Neuronal stem cell (in vitro differentiated cells): Measurements from ENCODE around the gene DPPA2. TPM values are rescaled to one million over a fixed set of nuclear protein-coding genes. Genes with fewer than 3 reads are reported as not detected.

Experiments
- DNase-seq: peaks from one replicate; pipeline ENCODE4 v3.0.0-alpha.2; 2013; ENCODE audit warnings: low spot score
- H2AFZ ChIP-seq: one replicate; pipeline ENCODE4 v1.6.1; 2013; ENCODE audit warnings: mild to moderate bottlenecking, low read length, inconsistent platforms
- H2AK5ac ChIP-seq: 2 replicates; pipeline ENCODE4 v1.6.1; 2013; ENCODE audit warnings: low read depth, mild to moderate bottlenecking, inconsistent platforms, low read length, moderate library complexity, mixed read lengths
- H2BK120ac ChIP-seq: 2 replicates; pipeline ENCODE4 v1.6.1; 2013; ENCODE audit warnings: low read depth, mild to moderate bottlenecking, inconsistent platforms, low read length, moderate library complexity, mixed read lengths
- H2BK12ac ChIP-seq: one replicate; pipeline ENCODE4 v1.6.1; 2013; ENCODE audit warnings: low read length, inconsistent platforms
- H2BK15ac ChIP-seq: 2 replicates; pipeline ENCODE4 v1.6.1; 2013; ENCODE audit warnings: mild to moderate bottlenecking, low read length, inconsistent platforms, mixed read lengths
- H2BK5ac ChIP-seq: one replicate; pipeline ENCODE4 v1.6.1; 2013; ENCODE audit warnings: inconsistent platforms, mild to moderate bottlenecking, low read length, moderate library complexity
- H3K14ac ChIP-seq: one replicate; pipeline ENCODE4 v1.6.1; 2013; ENCODE audit warnings: low read length, inconsistent platforms
- H3K18ac ChIP-seq: 2 replicates; pipeline ENCODE4 v1.6.1; 2013; ENCODE audit warnings: low read length, inconsistent platforms
- H3K23ac ChIP-seq: 2 replicates; pipeline ENCODE4 v1.6.1; 2013; ENCODE audit warnings: low read depth, mild to moderate bottlenecking, mixed read lengths, low read length, inconsistent platforms; ENCODE audit not compliant: poor library complexity
- H3K27ac ChIP-seq: replicated peaks from 3 replicates; pipeline ENCODE4 v1.5.1; 2013; ENCODE audit warnings: low read length, inconsistent platforms
- H3K27me3 ChIP-seq, 3 experiments: 2 replicates each; pipeline ENCODE4 v1.6.1; 2013; ENCODE audit warnings: low read length in 3 of 3, mild to moderate bottlenecking in 2 of 3, inconsistent platforms in 1 of 3, low read depth in 1 of 3, mixed read lengths in 1 of 3, moderate library complexity in 1 of 3; ENCODE audit not compliant: control insufficient read depth in 3 of 3, insufficient read depth in 3 of 3
- H3K36me3 ChIP-seq, 2 donors: replicated peaks in 1 of 2; 2 replicates each; pipeline ENCODE4 v1.6.1; 2013; ENCODE audit warnings: low read length in 2 of 2; ENCODE audit not compliant: control insufficient read depth in 2 of 2, insufficient read depth in 2 of 2
- H3K4ac ChIP-seq: 2 replicates; pipeline ENCODE4 v1.6.1; 2013; ENCODE audit warnings: inconsistent platforms, mild to moderate bottlenecking, low read length, moderate library complexity
- H3K4me1 ChIP-seq, 2 donors: 1 replicate in 1 of 2; 2 replicates in 1 of 2; pipeline ENCODE4 v1.6.1; 2013; ENCODE audit warnings: low read length in 2 of 2, low read depth in 1 of 2; ENCODE audit not compliant: control insufficient read depth in 2 of 2, insufficient read depth in 1 of 2
- H3K4me2 ChIP-seq: one replicate; pipeline ENCODE4 v1.6.1; 2013; ENCODE audit warnings: mild to moderate bottlenecking, low read length, inconsistent platforms; ENCODE audit not compliant: insufficient read depth, poor library complexity, severe bottlenecking
- H3K4me3 ChIP-seq, 2 donors: 2 replicates each; pipeline ENCODE4 v1.5.1; 2013; ENCODE audit warnings: low read length in 2 of 2, mild to moderate bottlenecking in 2 of 2, inconsistent platforms in 1 of 2, moderate library complexity in 1 of 2
- H3K79me1 ChIP-seq: one replicate; pipeline ENCODE4 v1.6.1; 2013; ENCODE audit warnings: low read depth, mild to moderate bottlenecking, inconsistent platforms, low read length, moderate library complexity
- H3K9ac ChIP-seq: one replicate; pipeline ENCODE4 v1.6.1; 2013; ENCODE audit warnings: mild to moderate bottlenecking, low read depth, low read length, inconsistent platforms; ENCODE audit not compliant: poor library complexity
- H3K9me3 ChIP-seq, 2 donors: replicated peaks in 1 of 2; 2 replicates each; pipeline versions ENCODE3 to v1.6.1; 2013; ENCODE audit warnings: low read length in 2 of 2, mild to moderate bottlenecking in 2 of 2, inconsistent platforms in 1 of 2, low read depth in 1 of 2, mixed read lengths in 1 of 2, moderate library complexity in 1 of 2; ENCODE audit not compliant: control insufficient read depth in 2 of 2, insufficient read depth in 1 of 2
- H4K8ac ChIP-seq: one replicate; pipeline ENCODE4 v1.6.1; 2013; ENCODE audit warnings: low read depth, mild to moderate bottlenecking, inconsistent platforms, low read length, moderate library complexity
- H4K91ac ChIP-seq: one replicate; pipeline ENCODE4 v1.6.1; 2013; ENCODE audit warnings: low read length, low read depth, mild to moderate bottlenecking, inconsistent platforms; ENCODE audit not compliant: poor library complexity
- WGBS, 2 donors: extraction: QIAGEN DNeasy Blood & Tissue Kit; methylation state at CpG; one replicate each; pipeline ENCODE4 v1.1.7; 2013; ENCODE audit warnings: missing lambda C conversion rate in 2 of 2, mixed read lengths in 1 of 2; ENCODE audit not compliant: insufficient read length in 2 of 2, insufficient replicate concordance in 1 of 2; ENCODE audit errors: extremely low coverage in 2 of 2; 5-methylcytosine and 5-hydroxymethylcytosine counted together
- polyA plus RNA-seq, 2 experiments: library from polyadenylated mRNA; stranded (reverse); fragments of 200-250 nt; gene quantifications; one replicate each; pipeline ENCODE4 v1.2.3, GENCODE V29; 2013

Gene DPPA2
- 2.6 TPM for polyA plus RNA-seq (2013, experiment 1 of 2)
- 2.6 TPM for polyA plus RNA-seq (2013, experiment 2 of 2)

- no peak within 1 kb of the TSS for H3K4ac ChIP-seq
- no peak within 1 kb of the TSS for H3K14ac ChIP-seq
- no peak within 1 kb of the TSS for H4K91ac ChIP-seq
- no peak within 1 kb of the TSS for H2BK12ac ChIP-seq
- no peak within 1 kb of the TSS for H3K27ac ChIP-seq
- no peaks in the 10 kb centered on the region for H3K27me3 ChIP-seq
- H3K4me3 ChIP-seq: no peak within 1 kb of the TSS
- no peak within 1 kb of the TSS for H3K4me2 ChIP-seq
- WGBS, 2 donors: no CpG with 5 or more reads among the region's 21 CpGs
- H3K23ac ChIP-seq: no peak within 1 kb of the TSS
- no peak within 1 kb of the TSS for H4K8ac ChIP-seq
- H3K9me3 ChIP-seq: no peaks in the 10 kb centered on the region
- H2AFZ ChIP-seq: no peak within 1 kb of the TSS
- H2AK5ac ChIP-seq: no peak within 1 kb of the TSS
- no peak within 1 kb of the TSS for H2BK5ac ChIP-seq
- no peak within 1 kb of the TSS for H2BK15ac ChIP-seq
- H2BK120ac ChIP-seq: no peak within 1 kb of the TSS
- no peak within 1 kb of the TSS for H3K9ac ChIP-seq
- no peaks in the 10 kb centered on the region for H3K79me1 ChIP-seq
- H3K36me3 ChIP-seq: no peaks in the 10 kb centered on the region
- DNase-seq: no peak
- no peak within 1 kb of the TSS for H3K18ac ChIP-seq
- peaks cover 0 to 3% of the 10 kb centered on the region in 2 donors for H3K4me1 ChIP-seq
These were observed at the start of gene DPPA2 for GRCh38 chr3:109316162-109316730. Gene DPPA2 (minus strand): TSS chr3:109316517. CDS start chr3:109314542, 1,975 bp downstream.

- no CpG with 5 or more reads among the region's 6 CpGs for WGBS, 2 donors
- no peak overlapping the region for H4K91ac ChIP-seq
- no peaks in the 10 kb centered on the region for H3K36me3 ChIP-seq
- no peaks in the 10 kb centered on the region for H3K4me1 ChIP-seq
- no peak overlapping the region for H3K4me2 ChIP-seq
- no peak overlapping the region for H2BK12ac ChIP-seq
- H3K14ac ChIP-seq: no peak overlapping the region
- no peak overlapping the region for H3K9ac ChIP-seq
- no peaks in the 10 kb centered on the region for H3K79me1 ChIP-seq
- H3K27ac ChIP-seq: no peak overlapping the region
- no peak overlapping the region for H3K4me3 ChIP-seq
- H2AK5ac ChIP-seq: no peak overlapping the region
- H2BK5ac ChIP-seq: no peak overlapping the region
- no peak overlapping the region for H3K4ac ChIP-seq
- H2AFZ ChIP-seq: no peak overlapping the region
- H3K23ac ChIP-seq: no peak overlapping the region
- H4K8ac ChIP-seq: no peak overlapping the region
- H3K27me3 ChIP-seq: no peaks in the 10 kb centered on the region
- no peak overlapping the region for H2BK120ac ChIP-seq
- no peaks in the 10 kb centered on the region for H3K9me3 ChIP-seq
- DNase-seq: no peak
- H3K18ac ChIP-seq: peak overlapping the region; percentile 72
- H2BK15ac ChIP-seq: no peak overlapping the region
These were observed 47.8 kb upstream of the DPPA2 start for GRCh38 chr3:109364088-109364487.

DNA sequence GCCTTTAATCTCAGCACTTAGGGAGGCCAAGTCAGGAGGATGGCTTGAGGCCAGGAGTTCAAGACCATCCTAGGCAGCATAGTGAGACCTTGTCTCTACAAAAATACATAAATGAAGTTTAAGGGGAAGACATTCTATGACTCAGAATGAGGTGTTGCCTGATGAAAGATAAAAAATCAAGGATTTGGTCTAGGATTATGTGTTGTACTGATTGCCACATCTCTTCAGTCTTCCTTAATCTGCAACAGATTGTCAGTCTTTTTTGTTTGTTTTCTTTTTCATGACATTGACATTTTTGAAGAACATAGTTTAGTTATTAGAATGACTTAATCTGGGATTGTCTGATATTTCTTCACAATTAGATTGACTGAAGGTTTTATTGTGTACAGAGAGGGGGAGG lies 47.3 kb upstream of the DPPA2 start:
- Histone ChIP-seq H3K4me1 (no peaks in the 10 kb centered on the region), H4K91ac (no peak overlapping the region), H3K23ac (no peak overlapping the region), H2AK5ac (no peak overlapping the region), H2BK120ac (no peak overlapping the region), H3K4ac (no peak overlapping the region), H3K36me3 (no peaks in the 10 kb centered on the region), H3K18ac (no peak overlapping the region), H3K4me2 (no peak overlapping the region), H2BK15ac (no peak overlapping the region), H2BK12ac (no peak overlapping the region), H3K27me3 (no peaks in the 10 kb centered on the region), H3K27ac (no peak overlapping the region), H3K9me3 (no peaks in the 10 kb centered on the region), H4K8ac (no peak overlapping the region), H3K14ac (no peak overlapping the region), H2AFZ (no peak overlapping the region), H3K4me3 (no peak overlapping the region), H3K9ac (no peak overlapping the region), H3K79me1 (no peaks in the 10 kb centered on the region), H2BK5ac (no peak overlapping the region)
- DNase-seq: no peak

- Histone ChIP-seq H2AFZ (no peak overlapping the region), H3K4me2 (no peak overlapping the region), H3K4me1 (no peaks in the 10 kb centered on the region), H3K4ac (no peak overlapping the region), H3K27me3 (no peaks in the 10 kb centered on the region), H3K79me1 (no peaks in the 10 kb centered on the region), H2BK12ac (no peak overlapping the region), H3K9me3 (no peaks in the 10 kb centered on the region), H3K4me3 (no peak overlapping the region), H3K23ac (no peak overlapping the region), H4K8ac (no peak overlapping the region), H3K18ac (no peak overlapping the region), H4K91ac (no peak overlapping the region), H3K9ac (no peak overlapping the region), H2BK5ac (no peak overlapping the region), H2BK15ac (no peak overlapping the region), H3K27ac (no peak overlapping the region), H2AK5ac (no peak overlapping the region), H3K36me3 (no peaks in the 10 kb centered on the region), H3K14ac (no peak overlapping the region), H2BK120ac (no peak overlapping the region)
- WGBS, 2 donors: no CpG with 5 or more reads among the region's 4 CpGs
- DNase-seq: no peak
These were observed 46.5 kb upstream of the DPPA2 start for GRCh38 chr3:109362823-109363222.
